HG02943 (cell line): ENCODE data around the gene CGNL1.

Experiments
- ATAC-seq: cut with Tn5 transposase; IDR thresholded peaks from one replicate; pipeline ENCODE4 v1.9.1; 2021; ENCODE audit warnings: mild to moderate bottlenecking, low read depth, moderate library complexity; ENCODE audit not compliant: unreplicated experiment

CGNL1 gene, protein sequence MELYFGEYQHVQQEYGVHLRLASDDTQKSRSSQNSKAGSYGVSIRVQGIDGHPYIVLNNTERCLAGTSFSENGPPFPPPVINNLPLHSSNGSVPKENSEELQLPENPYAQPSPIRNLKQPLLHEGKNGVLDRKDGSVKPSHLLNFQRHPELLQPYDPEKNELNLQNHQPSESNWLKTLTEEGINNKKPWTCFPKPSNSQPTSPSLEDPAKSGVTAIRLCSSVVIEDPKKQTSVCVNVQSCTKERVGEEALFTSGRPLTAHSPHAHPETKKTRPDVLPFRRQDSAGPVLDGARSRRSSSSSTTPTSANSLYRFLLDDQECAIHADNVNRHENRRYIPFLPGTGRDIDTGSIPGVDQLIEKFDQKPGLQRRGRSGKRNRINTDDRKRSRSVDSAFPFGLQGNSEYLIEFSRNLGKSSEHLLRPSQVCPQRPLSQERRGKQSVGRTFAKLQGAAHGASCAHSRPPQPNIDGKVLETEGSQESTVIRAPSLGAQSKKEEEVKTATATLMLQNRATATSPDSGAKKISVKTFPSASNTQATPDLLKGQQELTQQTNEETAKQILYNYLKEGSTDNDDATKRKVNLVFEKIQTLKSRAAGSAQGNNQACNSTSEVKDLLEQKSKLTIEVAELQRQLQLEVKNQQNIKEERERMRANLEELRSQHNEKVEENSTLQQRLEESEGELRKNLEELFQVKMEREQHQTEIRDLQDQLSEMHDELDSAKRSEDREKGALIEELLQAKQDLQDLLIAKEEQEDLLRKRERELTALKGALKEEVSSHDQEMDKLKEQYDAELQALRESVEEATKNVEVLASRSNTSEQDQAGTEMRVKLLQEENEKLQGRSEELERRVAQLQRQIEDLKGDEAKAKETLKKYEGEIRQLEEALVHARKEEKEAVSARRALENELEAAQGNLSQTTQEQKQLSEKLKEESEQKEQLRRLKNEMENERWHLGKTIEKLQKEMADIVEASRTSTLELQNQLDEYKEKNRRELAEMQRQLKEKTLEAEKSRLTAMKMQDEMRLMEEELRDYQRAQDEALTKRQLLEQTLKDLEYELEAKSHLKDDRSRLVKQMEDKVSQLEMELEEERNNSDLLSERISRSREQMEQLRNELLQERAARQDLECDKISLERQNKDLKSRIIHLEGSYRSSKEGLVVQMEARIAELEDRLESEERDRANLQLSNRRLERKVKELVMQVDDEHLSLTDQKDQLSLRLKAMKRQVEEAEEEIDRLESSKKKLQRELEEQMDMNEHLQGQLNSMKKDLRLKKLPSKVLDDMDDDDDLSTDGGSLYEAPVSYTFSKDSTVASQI

GRCh38 chr15:57375827-57376695 is at the start of gene CGNL1:
Gene CGNL1 (plus strand): TSS chr15:57376505. CDS start chr15:57438000, 61,495 bp downstream.
- ATAC-seq, result no peak

DNA sequence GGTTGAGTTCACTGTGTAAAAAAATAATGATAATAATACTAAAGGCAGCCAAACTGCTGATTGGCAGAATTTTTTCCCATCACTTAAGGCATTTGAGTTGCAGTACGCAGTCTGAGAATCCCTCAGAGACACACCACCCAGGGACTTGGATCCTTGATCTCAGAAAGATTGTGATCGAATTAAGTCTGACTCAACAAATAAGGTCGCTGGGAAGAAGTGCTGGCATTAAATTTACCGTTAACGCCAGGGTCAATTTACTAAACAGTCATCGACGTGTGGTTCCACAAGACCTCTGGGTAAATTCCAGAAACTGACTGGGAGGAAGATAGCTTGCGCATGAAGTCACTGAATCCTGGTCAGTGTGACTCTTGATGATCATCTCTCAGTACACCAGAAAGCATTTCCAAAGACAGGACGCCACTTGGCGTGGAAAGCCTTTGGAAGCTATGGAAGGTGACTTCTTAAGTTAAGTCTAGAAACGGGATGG is 48.3 kb upstream of the CGNL1 start:
- ATAC-seq, result no peak

DNA sequence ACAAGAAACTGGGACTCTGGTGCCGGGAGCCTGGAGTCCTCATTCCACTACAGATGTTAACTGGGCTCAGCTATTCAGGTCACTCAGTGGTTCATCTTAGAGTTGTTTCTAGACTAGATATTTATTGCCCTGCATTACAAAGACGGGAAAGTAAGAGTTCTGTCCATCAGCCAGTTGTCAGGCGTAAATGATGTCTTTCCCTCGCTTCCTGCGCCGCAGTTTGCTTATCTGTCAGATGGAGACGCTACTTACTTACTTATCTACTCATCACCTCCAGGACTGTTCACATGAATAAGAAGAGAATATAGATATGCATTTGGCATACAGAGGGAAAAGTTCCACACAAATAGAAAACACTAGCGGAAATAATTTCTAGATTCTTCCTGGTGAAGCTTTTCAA is 47.8 kb upstream of the CGNL1 start:
- ATAC-seq, result no peak

DNA sequence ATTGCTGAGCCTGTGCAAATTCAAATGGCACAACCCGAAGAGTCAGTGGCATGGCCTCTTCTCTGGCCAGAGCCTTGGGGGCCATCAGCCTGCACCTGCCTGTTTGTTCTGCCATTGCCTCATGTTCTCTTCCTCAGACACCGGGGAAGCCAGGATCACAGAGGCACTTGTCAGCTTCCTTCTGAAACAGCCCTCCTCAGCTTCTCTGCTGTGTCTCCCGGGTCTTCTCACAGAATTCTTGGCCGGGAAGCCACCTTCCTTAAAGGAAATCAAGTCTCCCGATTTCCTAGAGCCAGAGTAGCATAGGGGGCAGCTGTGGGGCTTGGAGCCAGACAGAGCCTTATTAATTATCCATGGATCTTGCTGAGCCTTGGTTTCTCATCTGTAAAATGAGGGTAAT is 47.4 kb upstream of the CGNL1 start:
- no peak for ATAC-seq

DNA sequence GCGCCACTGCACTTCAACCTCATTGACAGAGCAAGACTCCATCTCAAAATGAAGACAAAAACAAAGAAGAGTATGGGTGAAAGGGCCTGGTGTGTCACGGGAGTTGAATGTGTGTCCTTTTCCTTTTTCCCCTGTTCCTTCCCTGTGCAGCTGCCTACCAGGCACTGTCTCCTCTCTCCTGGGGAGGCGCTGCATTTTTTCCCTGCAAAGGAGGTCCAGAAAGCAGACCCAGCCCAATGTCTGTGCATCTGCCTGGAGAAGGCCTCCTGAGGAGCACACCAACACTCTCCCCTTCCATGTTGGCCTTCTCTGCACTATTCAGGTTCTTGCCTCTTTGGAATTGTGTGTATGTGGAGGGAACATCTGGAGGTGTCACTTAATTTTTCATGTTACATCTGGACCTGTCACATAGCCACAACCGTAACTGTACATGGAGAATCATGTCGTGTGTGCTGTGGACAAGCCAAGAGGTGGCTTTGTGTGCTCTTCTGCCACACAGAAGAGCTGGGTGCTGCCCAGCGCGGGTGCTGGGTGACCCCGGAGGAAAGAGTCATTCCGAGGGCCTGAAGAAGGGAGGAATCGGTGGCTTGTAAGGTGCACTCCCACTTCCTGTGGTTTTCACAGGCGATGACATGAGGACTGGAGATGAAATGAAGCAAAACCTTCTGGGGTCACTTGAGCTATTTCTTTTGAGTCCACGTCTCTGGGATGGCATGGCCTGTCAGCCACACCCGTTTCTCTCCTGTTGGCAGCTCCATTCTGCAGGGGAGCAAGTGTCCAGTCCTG is 46.5 kb upstream of the CGNL1 start:
- no peak for ATAC-seq

DNA sequence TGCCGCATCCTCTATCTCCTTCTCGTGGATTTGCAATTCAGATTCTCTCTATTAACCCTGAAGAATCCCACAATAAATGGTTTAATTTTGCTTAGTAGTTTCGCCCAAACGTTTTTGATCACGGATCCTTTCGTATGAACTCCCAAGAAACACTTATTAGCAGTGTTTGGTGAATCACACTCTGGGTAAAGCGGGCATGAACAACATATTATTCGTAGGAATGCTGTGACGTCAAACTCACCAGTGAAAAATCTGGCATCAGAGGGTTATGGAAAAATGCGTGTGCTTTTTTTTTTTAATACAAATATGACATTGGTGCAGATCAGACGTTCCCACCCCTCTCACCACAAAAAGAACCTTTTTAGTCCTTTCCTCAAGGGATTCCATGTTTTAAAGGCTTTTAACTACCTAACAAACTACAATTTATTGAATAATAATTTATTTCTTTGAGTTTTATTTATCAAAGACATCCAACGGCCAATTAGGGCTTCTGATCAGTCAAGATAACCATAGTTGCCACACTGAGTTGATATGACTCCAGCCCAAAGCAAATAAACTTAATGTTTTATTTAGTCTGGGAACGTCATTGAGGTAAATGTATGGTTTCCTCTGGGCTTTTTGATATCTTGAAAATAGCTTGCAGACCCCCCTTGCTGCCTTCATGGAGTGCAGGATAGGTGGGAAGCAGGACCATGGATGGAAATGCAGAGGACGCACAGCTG is 45.5 kb upstream of the CGNL1 start:
- no peak for ATAC-seq

DNA sequence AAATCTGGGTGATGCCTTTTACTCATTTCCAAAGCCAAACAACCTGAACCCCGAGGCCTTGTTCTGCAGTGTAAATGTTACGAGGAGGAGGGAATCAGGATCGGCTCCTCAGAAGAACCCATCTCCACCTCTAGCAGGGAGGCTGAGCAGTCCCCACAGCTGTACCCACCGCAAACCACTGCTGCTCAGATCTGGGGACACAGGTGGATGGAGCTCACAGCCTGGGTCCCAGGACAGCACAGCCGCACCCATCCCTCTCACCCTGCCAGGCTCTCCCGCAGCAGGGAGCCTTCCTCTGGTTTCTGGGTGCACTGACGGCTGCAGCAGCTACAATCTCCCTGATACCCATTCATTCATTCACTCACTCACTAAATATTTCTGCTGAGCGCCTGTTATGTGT is 44.0 kb upstream of the CGNL1 start:
- no peak for ATAC-seq

- no peak for ATAC-seq
Measured at GRCh38 chr15:57333487-57333886, 42.8 kb upstream of the CGNL1 start.

GRCh38 chr15:57334257-57334656 is 42.0 kb upstream of the CGNL1 start:
- ATAC-seq, result no peak

DNA sequence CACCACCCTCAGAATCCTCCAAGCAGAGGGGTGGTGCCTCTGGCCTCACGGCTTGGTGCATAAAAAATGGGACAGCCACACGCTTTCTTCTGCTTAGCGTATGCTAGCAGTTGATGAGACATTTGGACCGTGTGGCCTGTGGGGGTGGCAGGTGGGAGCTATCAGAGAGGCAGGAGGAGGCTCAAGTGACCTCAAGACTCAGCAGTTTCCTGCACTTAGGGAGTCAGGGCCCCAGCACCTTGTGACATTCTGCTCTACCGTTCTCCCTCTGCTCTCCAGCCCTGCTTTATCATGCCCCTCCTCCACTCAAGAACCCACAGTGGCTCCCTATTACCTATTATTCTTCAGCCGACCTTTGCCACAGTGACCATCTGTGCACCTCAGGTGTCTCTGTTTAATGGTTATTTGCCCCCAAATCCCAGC is 41.0 kb upstream of the CGNL1 start:
- no peak for ATAC-seq

GRCh38 chr15:57335719-57336118 is 40.6 kb upstream of the CGNL1 start:
- ATAC-seq, result no peak

DNA sequence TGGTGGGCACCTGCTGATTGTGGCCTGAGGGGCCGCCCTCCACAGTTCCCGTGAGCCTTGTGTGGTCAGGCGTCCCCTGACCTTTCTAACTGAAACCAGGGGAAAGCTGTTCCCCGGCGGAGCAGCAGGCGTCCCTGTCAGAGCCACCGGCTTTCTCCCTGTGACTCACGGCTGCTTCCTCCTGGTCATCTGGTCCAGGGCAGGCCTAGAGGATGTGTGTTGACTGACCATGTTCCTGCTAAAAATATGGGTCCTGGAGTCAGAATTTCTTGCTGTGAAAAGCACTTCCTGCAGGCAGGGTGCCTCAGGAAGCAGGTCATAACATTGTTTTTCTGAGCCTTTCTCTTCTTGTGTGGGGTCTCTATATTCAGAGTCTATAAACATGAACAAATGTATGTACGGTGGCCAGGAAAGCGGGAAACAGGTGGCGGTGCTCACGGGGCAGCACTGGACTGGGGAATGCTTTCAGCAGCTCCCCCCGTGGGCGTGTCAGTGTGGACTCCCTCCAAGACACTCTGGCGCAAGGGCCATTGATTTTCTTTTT is 38.4 kb upstream of the CGNL1 start:
- ATAC-seq, result no peak

- no peak for ATAC-seq
Measured at GRCh38 chr15:57339321-57339720, 37.0 kb upstream of the CGNL1 start.

- no peak for ATAC-seq
Measured at GRCh38 chr15:57340682-57341259, 35.5 kb upstream of the CGNL1 start.

DNA sequence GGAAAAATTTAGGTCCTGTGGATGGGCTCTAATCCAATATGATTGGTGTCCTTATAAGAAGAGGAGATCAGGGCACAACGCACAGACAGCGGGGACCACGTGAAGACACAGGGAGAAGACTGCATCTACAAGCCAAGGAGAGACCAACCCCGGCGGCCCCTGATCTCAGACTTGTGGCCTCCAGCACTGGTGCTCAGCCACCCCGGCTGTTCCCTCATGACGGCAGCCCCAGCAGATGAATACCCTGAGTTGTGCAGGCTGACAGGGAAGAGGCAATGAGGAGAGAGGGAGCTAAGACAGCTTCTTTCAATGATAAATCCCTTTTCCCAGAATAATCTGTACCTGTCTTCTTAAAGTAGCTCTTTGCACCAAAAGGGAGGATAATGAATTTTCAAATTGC is 33.3 kb upstream of the CGNL1 start:
- no peak for ATAC-seq

DNA sequence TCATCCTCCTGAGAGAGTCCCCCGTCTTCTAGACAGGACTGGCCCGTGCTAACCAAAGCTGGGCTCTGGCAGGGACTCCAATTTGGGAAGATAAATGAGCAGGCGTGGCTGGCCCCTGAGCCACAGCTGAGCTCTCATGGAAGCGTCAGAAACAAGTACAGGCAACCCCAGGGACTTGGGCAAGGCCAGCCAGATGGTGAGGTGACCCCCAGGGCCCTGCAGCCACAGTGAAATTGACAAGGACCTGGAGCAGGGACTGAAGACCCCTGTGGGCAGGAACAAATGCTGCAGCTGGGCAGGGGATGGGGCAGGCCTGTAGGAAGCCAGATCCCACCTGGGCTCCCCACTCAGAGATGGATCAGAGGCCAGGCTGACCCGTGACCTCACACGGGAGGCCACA is 32.8 kb upstream of the CGNL1 start:
- no peak for ATAC-seq

DNA sequence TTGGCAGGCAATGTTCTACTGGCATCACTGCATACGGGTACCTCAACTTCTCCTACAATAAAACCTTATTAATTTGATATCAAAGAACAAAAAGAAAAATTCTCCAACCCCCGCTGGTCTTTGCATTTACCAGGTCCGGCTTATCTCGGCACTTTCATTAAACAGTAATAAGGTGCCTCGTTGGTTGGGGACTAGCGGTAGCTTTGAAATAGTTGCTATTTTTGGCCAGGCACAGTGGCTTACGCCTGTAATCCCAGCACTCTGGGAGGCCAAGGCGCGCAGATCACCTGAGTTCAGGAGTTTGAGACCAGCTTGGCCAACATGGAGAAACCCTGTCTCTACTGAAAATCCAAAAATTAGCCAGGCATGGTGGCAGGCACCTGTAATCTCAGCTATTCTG is 32.0 kb upstream of the CGNL1 start:
- ATAC-seq, result no peak

- no peak for ATAC-seq
Measured at GRCh38 chr15:57345584-57345983, 30.7 kb upstream of the CGNL1 start.
